ENCODE measurements around the gene COL5A1.

DNA sequence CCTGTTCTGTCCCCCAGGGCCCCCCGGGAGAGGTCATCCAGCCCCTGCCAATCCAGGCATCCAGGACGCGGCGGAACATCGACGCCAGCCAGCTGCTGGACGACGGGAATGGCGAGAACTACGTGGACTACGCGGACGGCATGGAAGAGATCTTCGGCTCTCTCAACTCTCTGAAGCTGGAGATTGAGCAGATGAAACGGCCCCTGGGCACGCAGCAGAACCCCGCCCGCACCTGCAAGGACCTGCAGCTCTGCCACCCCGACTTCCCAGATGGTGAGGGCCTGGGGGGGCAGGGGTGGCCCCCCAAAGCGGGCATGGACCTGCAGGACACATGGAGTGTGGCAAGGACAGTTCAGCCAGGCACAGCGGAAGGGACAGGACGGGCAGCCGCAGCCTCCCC, 183.0 kb downstream of the COL5A1 start:
- no peak for TF ChIP-seq YY1 (IDR thresholded peaks at IDR 0.05; ENCODE audit: insufficient read depth, insufficient read length)
- TF ChIP-seq SUZ12 (IDR thresholded peaks at IDR 0.05; ENCODE audit: extremely low read depth, insufficient read depth, insufficient read length), result no peak
- no peak for TF ChIP-seq ZNF274 (IDR thresholded peaks at IDR 0.05; ENCODE audit: low read depth, low read length)
